Tibial artery (tissue), 4 donors: ENCODE results near the gene SMTNL2.
"Not testable (repeated sequence)": the region's sequence is repeated elsewhere in the genome, so short reads cannot be mapped to it uniquely, and the experiment has no call there.

ENCODE experiments used
- DNase-seq, 2 donors: peaks; one replicate each; pipeline ENCODE4 v3.0.0-alpha.2; 2019
- H3K27ac ChIP-seq, 2 donors: fragments of 200-600 bp; sonication (generic) in 1 of 2; 1 replicate in 1 of 2; 2 replicates in 1 of 2; pipeline ENCODE4 v1.5.1; 2018 to 2019; ENCODE audit warnings: mild to moderate bottlenecking in 1 of 2
- H3K27me3 ChIP-seq, 2 donors: fragments of 200-600 bp; sonication (generic) in 1 of 2; one replicate each; pipeline versions ENCODE4 v1.5.1 to v1.6.0; 2016 to 2019
- H3K36me3 ChIP-seq, 3 donors: fragments of 200-600 bp; sonication (generic) in 2 of 3; one replicate each; pipeline ENCODE4 v1.5.1; 2016 to 2019; ENCODE audit warnings: mild to moderate bottlenecking in 2 of 3
- H3K4me1 ChIP-seq, 4 donors: fragments of 200-600 bp; sonication (generic) in 2 of 4; 1 replicate in 3 of 4; 2 replicates in 1 of 4; pipeline ENCODE4 v1.5.1; 2016 to 2019
- H3K4me3 ChIP-seq, 2 donors: fragments of 200-600 bp; sonication (generic) in 1 of 2; 1 replicate in 1 of 2; 2 replicates in 1 of 2; pipeline ENCODE4 v1.5.1; 2018 to 2019; ENCODE audit warnings: mild to moderate bottlenecking in 2 of 2
- H3K9me3 ChIP-seq, 3 donors: fragments of 200-600 bp; sonication (generic) in 1 of 3; one replicate each; pipeline ENCODE4 v1.5.1; 2016 to 2019
- intact Hi-C: fragments of 100-400 bp; cut with DNase I; formaldehyde crosslinking; loops from one replicate; pipeline ENCODE4 v1.15.0; 2023; ENCODE audit warnings: low total_unique reads
- TF ChIP-seq, protein P1 (sequence below), 2 experiments: fragments of 200-600 bp in 1 of 2; fragments of 450-650 bp in 1 of 2; IDR thresholded peaks; one replicate each; pipeline ENCODE4 v1.5.1; 2017 to 2019; ENCODE audit warnings: antibody characterized with exemption in 2 of 2, mild to moderate bottlenecking in 1 of 2, moderate library complexity in 1 of 2

The SMTNL2 gene

DNA sequence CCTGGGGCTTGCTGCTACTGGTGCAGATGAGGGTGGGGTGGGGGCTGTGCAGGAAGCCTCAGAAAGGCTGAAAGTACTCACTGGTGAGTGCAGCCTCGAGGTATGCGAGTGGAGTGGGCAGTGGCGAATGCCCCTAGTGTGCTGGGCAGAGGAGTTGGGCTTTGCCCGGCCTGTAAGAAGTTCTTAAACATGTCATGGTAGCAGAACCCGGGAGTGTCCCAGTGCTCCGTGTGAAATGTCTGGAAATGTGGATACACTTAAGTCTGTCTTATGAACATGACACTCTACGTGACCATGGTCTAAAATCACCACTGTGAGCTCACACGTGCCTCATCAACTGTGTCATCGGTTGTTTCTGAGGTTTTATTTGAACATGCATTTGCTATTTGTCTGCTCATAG lies 1.7 kb downstream of the SMTNL2 start:
- no peaks in the 10 kb centered on the region for H3K36me3 ChIP-seq
- H3K27ac ChIP-seq: no peak overlapping the region
- no peak overlapping the region for H3K4me3 ChIP-seq
- TF ChIP-seq, protein P1, sequence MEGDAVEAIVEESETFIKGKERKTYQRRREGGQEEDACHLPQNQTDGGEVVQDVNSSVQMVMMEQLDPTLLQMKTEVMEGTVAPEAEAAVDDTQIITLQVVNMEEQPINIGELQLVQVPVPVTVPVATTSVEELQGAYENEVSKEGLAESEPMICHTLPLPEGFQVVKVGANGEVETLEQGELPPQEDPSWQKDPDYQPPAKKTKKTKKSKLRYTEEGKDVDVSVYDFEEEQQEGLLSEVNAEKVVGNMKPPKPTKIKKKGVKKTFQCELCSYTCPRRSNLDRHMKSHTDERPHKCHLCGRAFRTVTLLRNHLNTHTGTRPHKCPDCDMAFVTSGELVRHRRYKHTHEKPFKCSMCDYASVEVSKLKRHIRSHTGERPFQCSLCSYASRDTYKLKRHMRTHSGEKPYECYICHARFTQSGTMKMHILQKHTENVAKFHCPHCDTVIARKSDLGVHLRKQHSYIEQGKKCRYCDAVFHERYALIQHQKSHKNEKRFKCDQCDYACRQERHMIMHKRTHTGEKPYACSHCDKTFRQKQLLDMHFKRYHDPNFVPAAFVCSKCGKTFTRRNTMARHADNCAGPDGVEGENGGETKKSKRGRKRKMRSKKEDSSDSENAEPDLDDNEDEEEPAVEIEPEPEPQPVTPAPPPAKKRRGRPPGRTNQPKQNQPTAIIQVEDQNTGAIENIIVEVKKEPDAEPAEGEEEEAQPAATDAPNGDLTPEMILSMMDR (IDR thresholded peaks at IDR 0.05): no peak
- intact Hi-C loops: no loop called here
- DNase-seq: no peak
- H3K27me3 ChIP-seq: peaks cover 0 to 62% of the 10 kb centered on the region in 2 donors
- H3K4me1 ChIP-seq: peaks cover 0 to 16% (median 14%) of the 10 kb centered on the region in 4 donors
- H3K9me3 ChIP-seq: no peaks in the 10 kb centered on the region

DNA sequence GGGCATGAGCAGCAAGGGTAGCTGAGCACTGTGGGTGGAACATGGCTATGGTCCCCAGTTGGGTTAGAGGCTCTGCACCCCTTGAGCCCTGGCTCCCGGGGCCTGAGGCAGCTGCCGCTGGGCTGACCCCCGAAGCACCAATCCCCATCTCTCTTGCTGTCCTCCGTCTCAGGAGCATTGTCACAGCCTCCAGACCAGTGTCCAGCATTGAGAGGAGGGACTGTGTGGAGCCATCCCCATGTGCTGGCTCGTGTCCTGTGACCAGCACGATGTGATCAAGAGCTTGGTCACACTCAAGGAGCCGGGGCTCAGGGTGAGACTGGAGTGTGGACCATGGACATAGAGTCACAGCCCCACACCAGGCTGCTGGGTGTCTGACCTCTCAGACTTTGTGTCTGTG lies 2.9 kb downstream of the SMTNL2 start:
- H3K9me3 ChIP-seq: no peaks in the 10 kb centered on the region
- TF ChIP-seq, protein P1 (IDR thresholded peaks at IDR 0.05): no peak
- intact Hi-C loops: no loop called here
- no peaks in the 10 kb centered on the region for H3K36me3 ChIP-seq
- H3K4me3 ChIP-seq: no peak overlapping the region
- peaks cover 0 to 58% of the 10 kb centered on the region in 2 donors for H3K27me3 ChIP-seq
- H3K4me1 ChIP-seq: peaks cover 0 to 16% (median 14%) of the 10 kb centered on the region in 4 donors
- DNase-seq: no peak
- H3K27ac ChIP-seq: no peak overlapping the region

DNA sequence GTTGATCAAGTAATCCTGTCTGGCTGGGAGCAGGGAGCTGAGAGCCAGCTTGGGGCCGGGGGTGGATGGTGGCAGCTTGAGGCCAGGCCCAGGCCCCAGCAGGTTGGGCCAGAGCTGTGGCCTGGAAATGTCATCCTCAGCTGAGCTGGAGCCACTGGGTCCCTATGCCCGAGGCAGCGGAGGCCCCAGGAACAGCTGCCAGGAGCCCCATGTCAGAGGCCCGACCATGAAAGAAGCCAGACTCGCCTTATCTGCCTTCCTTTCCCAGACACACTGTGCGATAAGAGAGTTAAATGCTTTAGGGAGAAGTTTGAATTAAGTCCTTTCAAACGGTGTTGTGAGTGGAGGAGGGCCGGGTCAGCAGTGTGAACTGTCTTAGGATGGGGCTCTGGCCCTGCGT lies 3.5 kb downstream of the SMTNL2 start:
- Histone ChIP-seq H3K36me3 (no peaks in the 10 kb centered on the region), H3K4me1 (peaks cover 0 to 16% (median 14%) of the 10 kb centered on the region in 4 donors), H3K9me3 (no peaks in the 10 kb centered on the region), H3K4me3 (no peak overlapping the region), H3K27ac (no peak overlapping the region), H3K27me3 (peaks cover 0 to 56% of the 10 kb centered on the region in 2 donors)
- DNase-seq: no peak
- intact Hi-C loops: no loop called here
- TF ChIP-seq, protein P1 (IDR thresholded peaks at IDR 0.05): no peak

DNA sequence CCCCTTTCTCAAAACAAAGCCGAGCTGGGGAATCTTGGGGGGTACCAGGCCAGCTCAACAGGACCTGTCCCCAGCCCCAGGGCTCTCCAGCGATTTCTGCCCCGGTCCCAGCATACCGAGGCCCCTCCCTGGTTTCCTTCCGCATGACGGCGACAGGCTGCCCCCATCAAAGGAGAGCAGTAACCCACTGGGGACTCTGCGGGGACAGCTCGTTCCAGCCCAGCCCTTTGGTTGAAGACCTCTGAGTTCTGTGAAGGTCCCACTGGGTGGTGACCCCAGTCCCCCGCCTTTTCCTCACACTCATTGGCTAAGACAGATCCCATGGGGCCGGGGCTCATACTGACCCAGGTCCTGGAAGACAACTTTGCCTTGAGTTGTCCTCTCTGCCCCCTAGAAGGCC lies 4.1 kb downstream of the SMTNL2 start:
- H3K4me3 ChIP-seq: no peak overlapping the region
- H3K36me3 ChIP-seq: no peaks in the 10 kb centered on the region
- H3K27me3 ChIP-seq: peaks cover 0 to 50% of the 10 kb centered on the region in 2 donors
- no peaks in the 10 kb centered on the region for H3K9me3 ChIP-seq
- intact Hi-C loops: no loop called here
- no peak for DNase-seq
- peaks cover 0 to 16% (median 14%) of the 10 kb centered on the region in 4 donors for H3K4me1 ChIP-seq
- TF ChIP-seq, protein P1 (IDR thresholded peaks at IDR 0.05): no peak
- H3K27ac ChIP-seq: no peak overlapping the region

DNA sequence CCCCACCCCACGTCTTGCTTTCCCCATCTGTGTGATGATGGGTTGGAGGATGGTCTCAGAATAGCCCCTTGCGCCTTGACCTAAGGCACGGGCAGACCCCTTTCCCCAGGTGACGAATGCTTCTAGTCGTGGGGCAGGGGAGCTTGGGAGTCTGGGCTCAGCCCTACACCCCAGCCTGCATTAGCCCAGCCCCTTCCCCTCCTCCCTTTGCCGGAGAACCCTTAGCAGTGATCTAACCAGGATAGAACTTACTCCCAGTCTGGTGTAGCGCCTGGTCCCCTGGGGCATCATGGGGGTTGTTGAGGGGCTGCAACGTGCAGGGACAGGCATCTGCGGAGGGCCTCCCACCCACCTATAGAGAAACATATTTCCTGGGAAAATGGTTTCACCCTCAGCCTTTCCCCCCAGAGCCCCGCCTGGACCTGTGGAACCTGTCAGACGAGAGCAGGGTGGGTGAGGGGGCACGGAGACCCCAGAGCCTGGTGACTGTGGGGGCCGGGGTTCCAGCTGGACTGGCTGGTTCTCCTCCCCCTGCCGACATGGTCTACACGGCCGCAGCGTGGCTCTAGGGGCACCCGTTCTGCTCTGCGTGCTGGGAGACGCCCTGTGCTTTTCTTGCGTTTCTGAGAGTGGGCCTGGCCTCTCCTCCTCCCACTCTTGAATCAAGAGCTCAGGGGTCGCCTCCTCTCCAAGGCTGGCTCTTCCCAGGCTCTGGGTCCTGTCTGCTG lies 4.7 kb downstream of the SMTNL2 start:
- no peak overlapping the region for H3K27ac ChIP-seq
- H3K4me1 ChIP-seq: peaks cover 0 to 11% (median 9%) of the 10 kb centered on the region in 4 donors
- H3K27me3 ChIP-seq: peaks cover 0 to 43% of the 10 kb centered on the region in 2 donors

DNA sequence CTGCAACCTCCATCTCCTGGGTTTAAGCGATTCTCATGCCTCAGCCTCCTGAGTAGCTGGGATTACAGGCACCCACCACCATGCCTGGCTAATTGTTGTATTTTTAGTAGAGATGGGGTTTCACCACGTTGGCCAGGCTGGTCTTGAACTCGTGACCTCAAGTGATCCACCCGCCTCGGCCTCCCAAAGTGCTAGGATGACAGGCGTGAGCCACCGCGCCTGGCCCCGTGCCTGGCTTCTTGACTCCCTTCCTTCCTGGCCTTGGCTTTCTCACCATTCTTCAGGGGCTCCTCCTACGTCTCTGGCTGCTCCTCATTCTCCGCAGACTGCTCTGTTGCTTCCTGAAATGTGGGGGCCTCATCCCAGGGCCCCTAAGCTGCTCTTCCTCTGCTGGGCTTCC lies 5.7 kb downstream of the SMTNL2 start:
- H3K9me3 ChIP-seq, H3K36me3 ChIP-seq, DNase-seq, H3K4me3 ChIP-seq, H3K27ac ChIP-seq, intact Hi-C loops, H3K4me1 ChIP-seq: not testable (repeated sequence)
- peaks cover 0 to 33% of the 10 kb centered on the region in 2 donors for H3K27me3 ChIP-seq

More for the DNA sequence above, 4.7 kb downstream of the SMTNL2 start:
- H3K9me3 ChIP-seq: no peaks in the 10 kb centered on the region
- TF ChIP-seq, protein P1 (IDR thresholded peaks at IDR 0.05): no peak
- intact Hi-C loops: no loop called here
- DNase-seq: peak in 1 of 2 donors; percentile 57
- H3K36me3 ChIP-seq: no peaks in the 10 kb centered on the region
- H3K4me3 ChIP-seq: no peak overlapping the region
